Calu3 (cell line): ENCODE measurements around the gene TMEM214. TPM values are rescaled to one million over a fixed set of nuclear protein-coding genes. Genes with fewer than 3 reads are reported as not detected.

Source experiments
- Bru-seq: library from RNA; stranded (reverse); fragments of 400-500 nt; gene quantifications from one replicate; lab custom pipeline; 2021; lab: Mats Ljungman, UMichigan
- BruChase-seq, 2 experiments: library from RNA; stranded (reverse); fragments of 400-500 nt; gene quantifications; one replicate each; lab custom pipeline; 2021; lab: Mats Ljungman, UMichigan
- BruUV-seq: library from RNA; stranded (reverse); fragments of 400-500 nt; replicated peaks from 2 replicates; lab custom pipeline; 2021; lab: Mats Ljungman, UMichigan
- CTCF ChIA-PET: fragments of 300-600 bp; sonication (Branson Sonifier 250); formaldehyde crosslinking; loops from one replicate; lab custom pipeline; 2022; ENCODE audit warnings: antibody characterized with exemption; lab: Charles Lee
- DNase-seq: peaks from one replicate; pipeline ENCODE4 v3.0.0; 2022
- H3K27ac Mint-ChIP-seq: one replicate; pipeline ENCODE4 v1.8.0; 2022; ENCODE audit warnings: mixed read lengths; ENCODE audit not compliant: unreplicated experiment
- H3K27me3 Mint-ChIP-seq: one replicate; pipeline ENCODE4 v1.8.0; 2022; ENCODE audit warnings: mixed read lengths; ENCODE audit not compliant: unreplicated experiment
- H3K36me3 Mint-ChIP-seq: one replicate; pipeline ENCODE4 v1.8.0; 2022; ENCODE audit warnings: mild to moderate bottlenecking, moderate library complexity, mixed read lengths; ENCODE audit not compliant: insufficient read depth, unreplicated experiment
- H3K4me1 Mint-ChIP-seq: one replicate; pipeline ENCODE4 v1.8.0; 2022; ENCODE audit warnings: mild to moderate bottlenecking, low read depth, mixed read lengths; ENCODE audit not compliant: unreplicated experiment
- H3K4me3 Mint-ChIP-seq: one replicate; pipeline ENCODE4 v1.8.0; 2022; ENCODE audit warnings: mild to moderate bottlenecking, low read depth, moderate library complexity, mixed read lengths; ENCODE audit not compliant: unreplicated experiment
- H3K9me3 Mint-ChIP-seq: one replicate; pipeline ENCODE4 v1.8.0; 2022; ENCODE audit warnings: low read depth, mixed read lengths; ENCODE audit not compliant: unreplicated experiment
- CTCF ChIP-seq: fragments of 200-600 bp; IDR thresholded peaks from one replicate; pipeline ENCODE4 v1.8.0; 2022; ENCODE audit warnings: antibody characterized with exemption; ENCODE audit not compliant: unreplicated experiment
- intact Hi-C: fragments of 100-400 bp; cut with micrococcal nuclease; formaldehyde crosslinking; loops from one replicate; pipeline ENCODE4 v1.10.0; 2022; ENCODE audit not compliant: unreplicated experiment
- long read RNA-seq: library from polyadenylated mRNA; stranded (forward); transcript quantifications from one replicate; pipeline ENCODE4 v2.0.0, GENCODE V29; 2022
- total RNA-seq: library from RNA; stranded (reverse); gene quantifications from 2 replicates; pipeline ENCODE4 v1.2.3, GENCODE V29; 2022

TMEM214 gene
- total RNA-seq = 75.9 and 79.6 TPM in 2 replicates
- Bru-seq, nascent RNA = percentile 70 among the genes with signal in this experiment
- BruChase-seq, experiment 1, labeled RNA remaining after a 6-hour chase = percentile 90 among the genes with signal in this experiment
- percentile 82 among the genes with signal in this experiment for BruChase-seq, experiment 2, labeled RNA remaining after a 2-hour chase
- long read RNA-seq, transcript TMEM214-201 (17 exons, 2,990 nt) = major isoform, 34 of 73 reads
- long read RNA-seq, partial matches to known transcripts = 1 of 73 reads
- long read RNA-seq, other reads (novel, unspliced or antisense) = 38 of 73 reads

GRCh38 chr2:27032495-27033252 is at the start of gene TMEM214:
Gene TMEM214 (plus strand): TSS chr2:27032965. CDS start chr2:27033016, 51 bp downstream.
- TF ChIP-seq CTCF = no peak
- no TSS peak for BruUV-seq

GRCh38 chr2:26983746-26984145 is 49.0 kb upstream of the TMEM214 start:
- H3K27me3 Mint-ChIP-seq = no peaks in the 10 kb centered on the region
- intact Hi-C loops = no loop called here
- no peak overlapping the region for H3K27ac Mint-ChIP-seq
- DNase-seq = no peak
- H3K4me3 Mint-ChIP-seq = no peak overlapping the region
- peaks cover 14% of the 10 kb centered on the region for H3K4me1 Mint-ChIP-seq
- H3K9me3 Mint-ChIP-seq = no peaks in the 10 kb centered on the region
- no peak for TF ChIP-seq CTCF
- H3K36me3 Mint-ChIP-seq = no peaks in the 10 kb centered on the region
- BruUV-seq = no TSS peak
- CTCF ChIA-PET = no interaction called here

More at GRCh38 chr2:27032495-27033252, at the start of gene TMEM214:
- peaks cover 26% of the 10 kb centered on the region for H3K4me1 Mint-ChIP-seq
- peak within 1 kb of the TSS; percentile 94 for H3K4me3 Mint-ChIP-seq
- intact Hi-C loops = loop anchor here (2.0 kb wide), 1 partner anchor 18 kb away; the partner anchor contains the start of gene AGBL5
- no peaks in the 10 kb centered on the region for H3K9me3 Mint-ChIP-seq
- H3K27ac Mint-ChIP-seq = peak within 1 kb of the TSS; percentile 61
- no peaks in the 10 kb centered on the region for H3K27me3 Mint-ChIP-seq
- H3K36me3 Mint-ChIP-seq = peaks cover 53% of the 10 kb centered on the region
- peak; percentile 88 for DNase-seq
- CTCF ChIA-PET = interaction anchor here (0.6 to 1.1 kb wide), 4 partner anchors 18 to 1241 kb away, joined by 3 to 6 read pairs (median 3); no protein-coding TSS in a partner anchor

- no peaks in the 10 kb centered on the region for H3K27me3 Mint-ChIP-seq
- no TSS peak for BruUV-seq
- no peak overlapping the region for H3K27ac Mint-ChIP-seq
- CTCF ChIA-PET = no interaction called here
- intact Hi-C loops = no loop called here
- no peak for TF ChIP-seq CTCF
- no peak for DNase-seq
- no peaks in the 10 kb centered on the region for H3K9me3 Mint-ChIP-seq
- H3K4me3 Mint-ChIP-seq = no peak overlapping the region
- peaks cover 8% of the 10 kb centered on the region for H3K4me1 Mint-ChIP-seq
- H3K36me3 Mint-ChIP-seq = no peaks in the 10 kb centered on the region
Observed at GRCh38 chr2:26985807-26986206, 47.0 kb upstream of the TMEM214 start.

- no peaks in the 10 kb centered on the region for H3K36me3 Mint-ChIP-seq
- no peaks in the 10 kb centered on the region for H3K27me3 Mint-ChIP-seq
- peaks cover 8% of the 10 kb centered on the region for H3K4me1 Mint-ChIP-seq
- BruUV-seq = no TSS peak
- no peak for TF ChIP-seq CTCF
- H3K9me3 Mint-ChIP-seq = no peaks in the 10 kb centered on the region
- no peak for DNase-seq
- intact Hi-C loops = no loop called here
- CTCF ChIA-PET = interaction anchor here (0.7 kb wide), 1 partner anchor 100 kb away, joined by 3 read pairs; the partner anchor contains the start of gene KHK
- no peak overlapping the region for H3K27ac Mint-ChIP-seq
- no peak overlapping the region for H3K4me3 Mint-ChIP-seq
Observed at GRCh38 chr2:26986576-26986975, 46.2 kb upstream of the TMEM214 start.
